CD4-positive, alpha-beta T cell (primary cell): ENCODE data around the gene GRIN1. TPM values are rescaled to one million over a fixed set of nuclear protein-coding genes. Genes with fewer than 3 reads are reported as not detected.

Source experiments
- ATAC-seq: fragments of 200-7000 bp; cut with Tn5 transposase; one replicate; pipeline ENCODE4 v1.10.0; 2022; ENCODE audit warnings: mild to moderate bottlenecking; ENCODE audit not compliant: poor library complexity
- CTCF ChIA-PET: fragments of 350-600 bp; sonication (Branson Sonifier 250); formaldehyde crosslinking; loops from one replicate; lab custom pipeline; 2021; ENCODE audit warnings: antibody characterized with exemption, inconsistent platforms; lab: Charles Lee
- POLR2A ChIA-PET: fragments of 350-600 bp; sonication (Branson Sonifier 250); formaldehyde crosslinking; loops from one replicate; lab custom pipeline; 2021; ENCODE audit warnings: antibody characterized with exemption, inconsistent platforms; lab: Charles Lee
- DNase-seq, 14 experiments: peaks; one replicate each; pipeline ENCODE4 v3.0.0-alpha.2; 2013 to 2020; ENCODE audit warnings: mixed read lengths in 2 of 14
- H3K27ac ChIP-seq, 2 donors: one replicate each; pipeline versions ENCODE4 v1.5.1 to v1.7.0; 2013; ENCODE audit warnings: low read length in 2 of 2, low read depth in 1 of 2, mild to moderate bottlenecking in 1 of 2
- H3K27me3 ChIP-seq, 2 experiments: 1 replicate in 1 of 2; 2 replicates in 1 of 2; pipeline versions ENCODE4 v1.6.1 to v1.7.0; 2013; ENCODE audit warnings: low read length in 2 of 2, control low read depth in 1 of 2, mild to moderate bottlenecking in 1 of 2, moderate library complexity in 1 of 2; ENCODE audit not compliant: insufficient read depth in 2 of 2, control insufficient read depth in 1 of 2
- H3K36me3 ChIP-seq: one replicate; pipeline ENCODE4 v1.6.1; 2013; ENCODE audit warnings: low read length, control low read depth; ENCODE audit not compliant: insufficient read depth
- H3K4me1 ChIP-seq: one replicate; pipeline ENCODE4 v1.6.1; 2013; ENCODE audit warnings: low read length, control low read depth; ENCODE audit not compliant: insufficient read depth
- H3K4me3 ChIP-seq: one replicate; pipeline ENCODE4 v1.5.1; 2013; ENCODE audit warnings: mild to moderate bottlenecking, low read length, moderate library complexity
- H3K9me3 ChIP-seq, 2 experiments: 1 replicate in 1 of 2; 2 replicates in 1 of 2; pipeline versions ENCODE4 v1.6.1 to v1.7.0; 2013; ENCODE audit warnings: low read length in 2 of 2, mild to moderate bottlenecking in 2 of 2, control low read depth in 1 of 2, moderate library complexity in 1 of 2; ENCODE audit not compliant: control insufficient read depth in 1 of 2, insufficient read depth in 1 of 2
- H3K27ac Mint-ChIP-seq: one replicate; pipeline ENCODE4 v1.8.0; 2020; ENCODE audit warnings: mixed read lengths
- H3K27me3 Mint-ChIP-seq: one replicate; pipeline ENCODE4 v1.8.0; 2021; ENCODE audit warnings: mixed read lengths
- H3K36me3 Mint-ChIP-seq: one replicate; pipeline ENCODE4 v1.8.0; 2021; ENCODE audit warnings: low read depth, mixed read lengths
- H3K4me1 Mint-ChIP-seq: one replicate; pipeline ENCODE4 v1.8.0; 2021; ENCODE audit warnings: low read depth, mixed read lengths
- H3K4me3 Mint-ChIP-seq: one replicate; pipeline ENCODE4 v1.8.0; 2020; ENCODE audit warnings: mild to moderate bottlenecking, mixed read lengths
- H3K9me3 Mint-ChIP-seq: one replicate; pipeline ENCODE4 v1.8.0; 2020; ENCODE audit warnings: mixed read lengths
- CTCF ChIP-seq: fragments of 200-600 bp; IDR thresholded peaks from one replicate; pipeline ENCODE4 v1.8.0; 2022; ENCODE audit warnings: antibody characterized with exemption, mild to moderate bottlenecking
- intact Hi-C, 2 experiments: fragments of 100-400 bp; cut with DNase I in 1 of 2; cut with micrococcal nuclease in 1 of 2; formaldehyde crosslinking; loops; one replicate each; pipeline versions ENCODE4 v1.15.1 to v1.9.0; 2023 to 2025; cut with DNase I, micrococcal nuclease
- total RNA-seq, 174 experiments: library from RNA in 2 of 174; stranded (reverse) in 2 of 174; gene quantifications; one replicate each; pipeline ENCODE4 v1.2.3 and lab custom pipeline; 2021 to 2026

GRIN1 gene
- total RNA-seq, 2 experiments from 2014 or later: not detected

- TF ChIP-seq CTCF: no peak
- ChIA-PET CTCF (interaction anchor here (0.5 kb wide), 1 partner anchor 62 kb away, joined by 3 read pairs; no protein-coding TSS in a partner anchor), POLR2A (interaction anchor here (0.8 to 1.3 kb wide), 4 partner anchors 9 to 32 kb away, joined by 3 to 4 read pairs (median 3); partner anchors contain the start of gene TPRN)
- H3K4me3 ChIP-seq: no peak overlapping the region
- no peak for ATAC-seq
- H3K27ac Mint-ChIP-seq: no peak overlapping the region
- H3K4me3 Mint-ChIP-seq: no peak overlapping the region
- peaks cover 32% of the 10 kb centered on the region for H3K4me1 ChIP-seq
- no peak overlapping the region for H3K27ac ChIP-seq
- peaks cover 25% of the 10 kb centered on the region for H3K36me3 Mint-ChIP-seq
- no peaks in the 10 kb centered on the region for H3K9me3 ChIP-seq
- no peaks in the 10 kb centered on the region for H3K9me3 Mint-ChIP-seq
- peaks cover 19% of the 10 kb centered on the region for H3K4me1 Mint-ChIP-seq
- intact Hi-C loops: no loop called here
- no peaks in the 10 kb centered on the region for H3K27me3 Mint-ChIP-seq
- H3K27me3 ChIP-seq: no peaks in the 10 kb centered on the region
- no peak for DNase-seq
- peaks cover 20% of the 10 kb centered on the region for H3K36me3 ChIP-seq
Observed at GRCh38 chr9:137191691-137192447, 52.9 kb downstream of the GRIN1 start.

GRCh38 chr9:137192448-137192780 lies 53.5 kb downstream of the GRIN1 start:
- TF ChIP-seq CTCF: no peak
- Histone ChIP-seq H3K9me3 (no peaks in the 10 kb centered on the region), H3K27ac (no peak overlapping the region), H3K36me3 (peaks cover 16% of the 10 kb centered on the region), H3K4me1 (peaks cover 27% of the 10 kb centered on the region), H3K4me3 (no peak overlapping the region), H3K27me3 (no peaks in the 10 kb centered on the region)
- ChIA-PET CTCF (no interaction called here), POLR2A (interaction anchor here (1.2 to 1.3 kb wide), 2 partner anchors 8 to 31 kb away, joined by 3 to 4 read pairs; partner anchors contain the start of gene TPRN)
- peaks cover 14% of the 10 kb centered on the region for H3K4me1 Mint-ChIP-seq
- no peak overlapping the region for H3K27ac Mint-ChIP-seq
- H3K9me3 Mint-ChIP-seq: no peaks in the 10 kb centered on the region
- DNase-seq: no peak
- H3K27me3 Mint-ChIP-seq: no peaks in the 10 kb centered on the region
- ATAC-seq: no peak
- H3K36me3 Mint-ChIP-seq: peaks cover 23% of the 10 kb centered on the region
- no peak overlapping the region for H3K4me3 Mint-ChIP-seq
- intact Hi-C loops: no loop called here

GRCh38 chr9:137192859-137193258 lies 53.9 kb downstream of the GRIN1 start:
- Histone ChIP-seq H3K36me3 (peaks cover 16% of the 10 kb centered on the region), H3K4me3 (no peak overlapping the region), H3K27ac (no peak overlapping the region), H3K27me3 (no peaks in the 10 kb centered on the region), H3K4me1 (peaks cover 22% of the 10 kb centered on the region), H3K9me3 (no peaks in the 10 kb centered on the region)
- Mint-ChIP-seq H3K36me3 (peaks cover 20% of the 10 kb centered on the region), H3K9me3 (no peaks in the 10 kb centered on the region), H3K27me3 (no peaks in the 10 kb centered on the region), H3K27ac (no peak overlapping the region), H3K4me1 (peaks cover 10% of the 10 kb centered on the region), H3K4me3 (no peak overlapping the region)
- POLR2A ChIA-PET: interaction anchor here (1.2 to 1.3 kb wide), 2 partner anchors 8 to 30 kb away, joined by 3 to 4 read pairs; partner anchors contain the start of gene TPRN
- DNase-seq: no peak
- intact Hi-C loops: no loop called here
- TF ChIP-seq CTCF: no peak
- CTCF ChIA-PET: no interaction called here
- ATAC-seq: no peak
